Adrenal gland (tissue), 5 donors: ENCODE results near the gene CSAD.

Source experiments
- CTCF ChIP-seq, 6 experiments: fragments of 450-650 bp in 4 of 6; fragments of 200-600 bp in 2 of 6; sonication (generic) in 1 of 6; IDR thresholded peaks; 1 replicate in 5 of 6; 2 replicates in 1 of 6; pipeline versions ENCODE4 v1.5.1 to v1.8.0; 2016 to 2021; ENCODE audit warnings: antibody characterized with exemption in 6 of 6, mild to moderate bottlenecking in 2 of 6, moderate library complexity in 1 of 6
- POLR2A ChIP-seq, 2 donors: fragments of 450-650 bp; IDR thresholded peaks; one replicate each; pipeline ENCODE4 v1.6.1; 2017; ENCODE audit warnings: antibody characterized with exemption in 2 of 2, mild to moderate bottlenecking in 2 of 2, moderate library complexity in 1 of 2
- donor health status: DM: no; HTN: no; CAD: no.

GRCh38 chr12:53224897-53225634, 44.3 kb upstream of the CSAD start:
- no peak for TF ChIP-seq POLR2A (IDR thresholded peaks at IDR 0.05)
- no peak for TF ChIP-seq CTCF (IDR thresholded peaks at IDR 0.05)
